GM12878 (cell line): ENCODE measurements around the gene HOXD9. TPM values are rescaled to one million over a fixed set of nuclear protein-coding genes. Genes with fewer than 3 reads are reported as not detected.

Source experiments
- ATAC-seq: fragments of 200-7000 bp; cut with Tn5 transposase; 3 replicates; pipeline ENCODE4 v1.9.1; 2020; ENCODE audit warnings: mild to moderate bottlenecking, moderate library complexity
- BruUV-seq: library from RNA; stranded (reverse); fragments of 400-500 nt; replicated peaks from 2 replicates; lab custom pipeline; 2021; lab: Mats Ljungman, UMichigan
- CTCF ChIA-PET: fragments of 300-600 bp; sonication (Branson Sonifier 250); formaldehyde crosslinking; extraction: SDS; loops from one replicate; lab custom pipeline; 2021; ENCODE audit warnings: inconsistent platforms; lab: Yijun Ruan, JAX
- POLR2A ChIA-PET: fragments of 350-600 bp; formaldehyde crosslinking; extraction: SDS; loops from one replicate; lab custom pipeline; 2021; ENCODE audit warnings: inconsistent platforms; lab: Charles Lee
- RAD21 ChIA-PET: fragments of 300-600 bp; sonication (Branson Sonifier 250); formaldehyde crosslinking; loops from one replicate; lab custom pipeline; 2023; ENCODE audit warnings: antibody characterized with exemption; ENCODE audit not compliant: unreplicated experiment; lab: Charles Lee
- SMC1A ChIA-PET: fragments of 300-600 bp; sonication (Branson Sonifier 250); formaldehyde crosslinking; loops from one replicate; lab custom pipeline; 2023; ENCODE audit not compliant: unreplicated experiment, uncharacterized antibody; lab: Charles Lee
- DNase-seq: peaks from one replicate; pipeline ENCODE4 v3.0.0-alpha.2; 2011; ENCODE audit warnings: low read depth, low spot score
- FAIRE-seq: peaks from 3 replicates; lab custom pipeline; 2011; peaks lifted over from hg19 to GRCh38; lab: Jason Lieb, UNC
- H2AFZ ChIP-seq: 2 replicates; pipeline ENCODE4 v1.6.0; 2011; ENCODE audit warnings: low read depth, low read length, control low read depth; ENCODE audit not compliant: control insufficient read depth
- H3K27ac ChIP-seq: 2 replicates; pipeline ENCODE4 v1.5.1; 2011; ENCODE audit warnings: control low read depth; ENCODE audit not compliant: control insufficient read depth, insufficient read depth
- H3K27me3 ChIP-seq, 2 experiments: replicated peaks in 1 of 2; 2 replicates each; pipeline versions ENCODE4 v1.6.0 to v1.6.1; 2011; ENCODE audit warnings: low read length in 1 of 2; ENCODE audit not compliant: control insufficient read depth in 2 of 2, insufficient read depth in 2 of 2
- H3K36me3 ChIP-seq, 2 experiments: 2 replicates each; pipeline ENCODE4 v1.5.1; 2011; ENCODE audit warnings: low read length in 1 of 2; ENCODE audit not compliant: control insufficient read depth in 2 of 2, insufficient read depth in 2 of 2
- H3K4me1 ChIP-seq: 2 replicates; pipeline ENCODE4 v1.6.1; 2011; ENCODE audit warnings: mild to moderate bottlenecking, low read length, moderate library complexity, mixed read lengths; ENCODE audit not compliant: control insufficient read depth, insufficient read depth
- H3K4me2 ChIP-seq: 2 replicates; pipeline ENCODE4 v1.6.0; 2011; ENCODE audit warnings: control low read depth; ENCODE audit not compliant: control insufficient read depth, insufficient read depth
- H3K4me3 ChIP-seq: fragments of 200-600 bp; sonication (generic); 2 replicates; pipeline ENCODE4 v1.5.1; 2016
- H3K79me2 ChIP-seq: 2 replicates; pipeline ENCODE4 v1.6.0; 2011; ENCODE audit warnings: low read length; ENCODE audit not compliant: control insufficient read depth, insufficient read depth
- H3K9ac ChIP-seq: 2 replicates; pipeline ENCODE4 v1.8.0; 2011; ENCODE audit warnings: low read length, control low read depth, mixed read lengths; ENCODE audit not compliant: control insufficient read depth, insufficient read depth
- H3K9me3 ChIP-seq: replicated peaks from 3 replicates; pipeline ENCODE4 v1.5.1; 2011; ENCODE audit warnings: mild to moderate bottlenecking, low read length; ENCODE audit not compliant: control insufficient read depth, insufficient read depth
- H4K20me1 ChIP-seq: 2 replicates; pipeline ENCODE4 v1.6.0; 2011; ENCODE audit not compliant: control insufficient read depth, insufficient read depth
- DPF2 ChIP-seq: fragments of 450-650 bp; IDR thresholded peaks from 2 replicates; pipeline ENCODE4 v1.6.1; 2017; ENCODE audit warnings: mild to moderate bottlenecking
- EP300 ChIP-seq, 2 experiments: fragments of 150-350 bp in 1 of 2; IDR thresholded peaks; 2 replicates each; pipeline ENCODE4 v1.6.1; 2011 to 2012; ENCODE audit warnings: low read depth in 2 of 2, low read length in 2 of 2, borderline replicate concordance in 1 of 2, improper control_type of control experiment in 1 of 2, inconsistent platforms in 1 of 2; ENCODE audit not compliant: control insufficient read depth in 1 of 2
- GABPA ChIP-seq: IDR thresholded peaks from 2 replicates; pipeline ENCODE4 v1.6.1; 2014; ENCODE audit warnings: antibody characterized with exemption, low read depth, mild to moderate bottlenecking, inconsistent platforms
- HCFC1 ChIP-seq: fragments of 150-350 bp; IDR thresholded peaks from 2 replicates; pipeline ENCODE4 v1.6.1; 2014; ENCODE audit warnings: low read length
- IKZF2 ChIP-seq, 2 experiments: fragments of 450-650 bp; IDR thresholded peaks; 2 replicates each; pipeline ENCODE4 v1.6.1; 2017; ENCODE audit warnings: mild to moderate bottlenecking in 2 of 2, moderate library complexity in 2 of 2
- NR2F1 ChIP-seq: fragments of 450-650 bp; conservative IDR thresholded peaks from 2 replicates; pipeline ENCODE4 v1.6.1; 2017; ENCODE audit warnings: mild to moderate bottlenecking
- RAD21 ChIP-seq: IDR thresholded peaks from 2 replicates; pipeline ENCODE4 v1.6.1; 2011; ENCODE audit warnings: mild to moderate bottlenecking, low read depth, low read length, moderate library complexity; ENCODE audit not compliant: insufficient read depth
- TAF1 ChIP-seq: IDR thresholded peaks from 2 replicates; pipeline ENCODE4 v1.6.1; 2011; ENCODE audit warnings: mild to moderate bottlenecking, low read depth, low read length, borderline replicate concordance
- TCF3 ChIP-seq: IDR thresholded peaks from 2 replicates; pipeline ENCODE4 v1.6.1; 2012; ENCODE audit warnings: low read depth, mild to moderate bottlenecking, low read length, borderline replicate concordance; ENCODE audit not compliant: insufficient read depth
- ZNF217 ChIP-seq: fragments of 450-650 bp; IDR thresholded peaks from 2 replicates; pipeline ENCODE4 v1.6.1; 2017; ENCODE audit warnings: antibody characterized with exemption, mild to moderate bottlenecking
- WGBS: methylation state at CpG from one replicate; pipeline ENCODE4 v1.1.6; 2016; ENCODE audit warnings: low lambda C conversion rate; ENCODE audit not compliant: insufficient replicate concordance, insufficient coverage; ENCODE audit errors: missing lambda C conversion rate; 5-methylcytosine and 5-hydroxymethylcytosine counted together
- in situ Hi-C: fragments of 300-500 bp; cut with MboI; formaldehyde crosslinking; loops from 9 replicates; pipeline ENCODE4 v1.14.3; 2018; ENCODE audit warnings: mixed read lengths
- intact Hi-C: fragments of 100-400 bp; cut with micrococcal nuclease; formaldehyde crosslinking; loops from one replicate; pipeline ENCODE4 v1.14.2; 2022; ENCODE audit not compliant: unreplicated experiment
- polyA plus RNA-seq, 11 experiments: library from polyadenylated mRNA; depleted of rRNA in 4 of 11; unstranded in 6 of 11; stranded (reverse) in 5 of 11; fragments of >200 nt; fragmentation: Nextera tagmentation in 4 of 11; fragmentation: Illumina TruSeq in 1 of 11; extraction: Ambion mirVana in 4 of 11; extraction: Trizol in 1 of 11; gene quantifications; 1 replicate in 1 of 11; 2 replicates in 10 of 11; pipeline versions ENCODE4 v1.2.1 to v1.2.3, GENCODE V29; 2011 to 2016; ENCODE audit warnings: inconsistent platforms in 2 of 11, missing spikeins in 2 of 11, low read depth in 1 of 11
- total RNA-seq, 4 experiments: library from RNA; depleted of rRNA in 3 of 4; stranded (reverse); fragments of >200 nt in 3 of 4; fragmentation: Illumina TruSeq in 1 of 4; extraction: Trizol in 1 of 4; gene quantifications; 2 replicates each; pipeline versions ENCODE4 v1.2.1 to v1.2.3, GENCODE V29; 2013 to 2021

The HOXD9 gene
- total and polyA plus RNA-seq, 10 of the 15 experiments (the other 5 are each of a cell fraction or from before 2014, with no cell fraction given), result not detected

DNA sequence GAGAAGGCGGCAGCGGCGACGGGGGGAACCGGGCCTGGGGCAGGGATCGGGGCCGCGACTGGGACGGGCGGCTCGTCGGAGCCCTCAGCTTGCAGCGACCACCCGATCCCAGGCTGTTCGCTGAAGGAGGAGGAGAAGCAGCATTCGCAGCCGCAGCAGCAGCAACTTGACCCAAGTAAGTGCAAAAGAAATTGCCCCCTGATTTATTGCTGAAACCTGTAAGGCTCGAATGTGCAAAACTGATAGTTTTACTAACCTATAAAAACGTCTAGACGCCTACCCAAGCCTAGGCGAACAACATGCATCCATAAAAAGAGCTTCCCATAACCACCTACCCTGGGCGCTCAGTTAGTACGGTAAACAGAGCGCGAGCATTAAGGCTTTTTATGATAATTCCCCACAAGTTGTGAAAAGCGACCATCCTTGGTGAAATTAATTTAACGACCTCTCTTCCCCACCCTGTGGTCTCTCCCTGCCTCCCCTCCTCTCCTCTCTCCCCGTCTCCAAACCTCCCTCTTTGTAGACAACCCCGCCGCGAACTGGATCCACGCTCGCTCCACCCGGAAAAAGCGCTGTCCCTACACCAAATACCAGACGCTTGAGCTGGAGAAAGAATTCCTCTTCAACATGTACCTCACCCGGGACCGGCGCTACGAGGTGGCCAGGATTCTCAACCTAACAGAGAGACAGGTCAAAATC lies 1.0 kb downstream of the HOXD9 start:
- Histone ChIP-seq H3K79me2 (no peaks in the 10 kb centered on the region), H2AFZ (no peak overlapping the region), H3K4me3 (no peak overlapping the region), H3K9me3 (peaks cover 1% of the 10 kb centered on the region; the same call in 2 of the 3 replicates), H4K20me1 (no peaks in the 10 kb centered on the region), H3K4me1 (no peaks in the 10 kb centered on the region), H3K4me2 (no peak overlapping the region), H3K36me3 (no peaks in the 10 kb centered on the region), H3K9ac (no peak overlapping the region), H3K27me3 (peaks cover 8 to 29% of the 10 kb centered on the region in 2 experiments), H3K27ac (no peak overlapping the region)
- ATAC-seq (no peak), FAIRE-seq (no peak), DNase-seq (no peak)
- ChIA-PET CTCF (interaction anchor here (2.1 kb wide), 1 partner anchor 528 kb away, joined by 7 read pairs; no protein-coding TSS in a partner anchor), SMC1A (no interaction called here), RAD21 (no interaction called here), POLR2A (no interaction called here)
- 29% methylated on average over 39 of the region's 40 CpGs for WGBS
- in situ Hi-C loops, result loop anchor here (10.0 kb wide), 1 partner anchor 701 kb away; no protein-coding TSS in a partner anchor
- no TSS peak for BruUV-seq
- intact Hi-C loops, result no loop called here
- no peak for TF ChIP-seq RAD21
- no peak for TF ChIP-seq IKZF2 (IDR thresholded peaks at IDR 0.05)
- no peak for TF ChIP-seq ZNF217
- TF ChIP-seq HCFC1, result no peak
- no peak for TF ChIP-seq GABPA
- no peak for TF ChIP-seq TCF3
- TF ChIP-seq EP300 (IDR thresholded peaks at IDR 0.05; ENCODE audit: borderline replicate concordance in 1 of 2, control insufficient read depth in 1 of 2, low read depth in 2 of 2, low read length in 2 of 2), result no peak
- no peak for TF ChIP-seq DPF2
- TF ChIP-seq NR2F1, result no peak
- TF ChIP-seq TAF1, result no peak
